A549 treated with dexamethasone at 1 μM for 4 hours (cell line): ENCODE measurements around the gene SRRM5. TPM values are rescaled to one million over a fixed set of nuclear protein-coding genes. Genes with fewer than 3 reads are reported as not detected.

Source experiments
- total RNA-seq: library from RNA; stranded (reverse); fragments of 200-300 nt; extraction: Qiagen RNA extraction; gene quantifications from 5 replicates; pipeline ENCODE4 v1.2.3, GENCODE V29; 2022

SRRM5 gene
- total RNA-seq = 0.43 to 1.1 TPM (median 0.86 TPM) in 5 replicates

DNA sequence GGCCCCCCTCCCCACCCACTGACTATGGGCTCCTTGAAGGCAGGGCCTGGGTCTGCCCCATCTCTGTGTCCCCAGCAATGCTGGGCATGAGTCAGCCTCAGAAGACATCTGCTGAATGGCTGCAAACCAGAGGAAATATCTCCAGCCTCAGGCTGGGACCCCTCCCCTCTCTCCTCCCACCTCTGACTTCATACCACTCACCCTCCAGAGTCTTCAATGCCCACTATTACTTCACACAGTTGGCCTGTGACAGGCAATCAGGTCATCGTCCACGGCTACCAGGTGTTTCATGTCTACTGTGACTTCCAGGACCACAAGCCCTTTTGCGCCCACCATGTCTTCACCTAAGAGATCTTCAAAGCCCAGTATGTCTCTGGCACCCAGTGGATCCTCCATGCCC, at the start of gene SRRM5:
Gene SRRM5 (plus strand): TSS at position 301 of the 400 bp plus-strand sequence. CDS start 34 bp downstream, at position 335.

DNA sequence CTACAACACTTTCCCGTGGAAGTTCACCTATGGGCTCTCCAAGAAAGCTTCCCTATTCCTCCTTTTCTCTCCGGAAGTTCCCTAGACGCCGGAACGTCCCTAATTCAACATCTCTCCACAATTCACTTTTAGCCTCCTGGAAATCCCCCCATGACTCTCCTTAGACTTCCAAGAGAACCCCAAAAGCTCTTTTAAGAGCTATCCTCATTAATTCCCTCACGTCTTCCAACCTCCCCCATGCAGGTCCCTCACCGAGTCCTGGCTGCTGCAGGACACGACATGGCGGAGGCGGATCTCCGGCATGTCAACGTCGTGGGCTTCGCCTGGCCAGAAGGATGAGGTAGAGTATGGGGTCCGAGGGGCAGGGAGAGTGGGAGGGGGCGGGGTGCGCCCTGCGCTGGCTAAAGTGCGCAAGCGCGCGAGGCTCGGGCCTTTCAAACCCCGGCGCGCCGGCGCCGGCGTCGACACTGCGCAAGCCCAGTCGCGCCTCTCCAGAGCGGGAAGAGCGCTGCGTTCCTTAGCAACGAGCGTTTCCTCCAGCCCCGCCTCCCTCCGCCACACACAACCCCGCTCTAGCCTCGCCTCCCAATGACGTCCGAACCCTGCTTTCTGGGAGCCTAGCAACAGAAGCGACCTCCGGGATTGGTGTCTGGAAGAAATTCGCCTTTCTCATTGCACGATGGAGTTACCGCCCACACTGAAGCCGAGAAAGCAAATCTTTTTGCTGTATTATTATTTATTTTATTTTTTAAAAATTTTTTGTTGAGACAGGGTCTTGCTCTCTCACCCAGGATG, 36.5 kb upstream of the SRRM5 start, which contains the start of the genes PINLYP and XRCC1:
Gene PINLYP (plus strand): TSS at position 646 of the 795 bp plus-strand sequence. CDS start 1,391 bp downstream, outside the sequence.
Gene XRCC1 (minus strand): TSS at position 372 of the 795 bp plus-strand sequence. CDS start 69 bp downstream, at position 303.

DNA sequence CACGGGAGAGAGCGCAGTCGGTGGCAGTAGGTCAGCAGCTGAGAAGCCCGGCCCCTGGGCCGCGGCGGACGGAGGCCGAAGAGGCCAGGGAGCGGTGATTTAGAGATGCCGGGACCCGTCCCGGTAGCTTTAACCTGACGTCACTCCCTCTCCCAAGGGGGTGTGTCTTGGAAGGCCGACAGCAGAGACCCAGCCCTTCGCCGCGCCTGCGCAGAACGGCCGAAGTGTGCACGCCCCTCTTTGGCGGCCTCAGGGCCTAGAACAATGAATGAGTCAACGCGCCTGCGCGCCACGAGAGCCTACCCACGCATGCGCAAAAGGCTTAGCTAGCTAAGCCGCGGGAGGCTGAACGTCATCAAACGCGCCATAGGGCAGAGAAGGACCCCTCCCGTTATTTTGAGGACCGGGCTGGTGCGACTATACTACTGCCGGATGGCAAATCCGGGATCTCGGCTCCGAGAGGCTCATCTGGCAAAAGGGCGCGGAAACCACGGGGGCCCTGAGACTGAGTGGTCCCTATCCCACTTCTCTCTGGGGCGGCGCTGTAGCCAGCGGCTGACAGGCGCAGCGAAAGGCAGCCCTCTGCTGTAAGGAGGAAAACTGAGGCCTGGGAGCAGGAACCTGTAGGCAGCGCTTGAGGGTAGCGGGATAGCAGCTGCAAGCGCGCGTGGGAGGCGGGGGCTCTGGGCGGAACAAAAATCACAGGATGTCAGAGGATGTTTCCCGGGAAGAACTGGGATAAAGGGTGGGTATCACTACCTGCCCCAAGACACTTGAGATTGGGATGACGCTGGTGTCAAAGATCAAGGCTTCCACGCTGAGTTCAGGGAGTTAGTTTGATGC, 15.7 kb upstream of the SRRM5 start, which contains the start of the genes IRGQ and ZNF576:
Gene IRGQ (minus strand): TSS at position 136 of the 843 bp plus-strand sequence. CDS start 796 bp downstream, outside the sequence.
Gene ZNF576 (plus strand): TSS at position 597 of the 843 bp plus-strand sequence. CDS start 514 bp downstream, outside the sequence.

DNA sequence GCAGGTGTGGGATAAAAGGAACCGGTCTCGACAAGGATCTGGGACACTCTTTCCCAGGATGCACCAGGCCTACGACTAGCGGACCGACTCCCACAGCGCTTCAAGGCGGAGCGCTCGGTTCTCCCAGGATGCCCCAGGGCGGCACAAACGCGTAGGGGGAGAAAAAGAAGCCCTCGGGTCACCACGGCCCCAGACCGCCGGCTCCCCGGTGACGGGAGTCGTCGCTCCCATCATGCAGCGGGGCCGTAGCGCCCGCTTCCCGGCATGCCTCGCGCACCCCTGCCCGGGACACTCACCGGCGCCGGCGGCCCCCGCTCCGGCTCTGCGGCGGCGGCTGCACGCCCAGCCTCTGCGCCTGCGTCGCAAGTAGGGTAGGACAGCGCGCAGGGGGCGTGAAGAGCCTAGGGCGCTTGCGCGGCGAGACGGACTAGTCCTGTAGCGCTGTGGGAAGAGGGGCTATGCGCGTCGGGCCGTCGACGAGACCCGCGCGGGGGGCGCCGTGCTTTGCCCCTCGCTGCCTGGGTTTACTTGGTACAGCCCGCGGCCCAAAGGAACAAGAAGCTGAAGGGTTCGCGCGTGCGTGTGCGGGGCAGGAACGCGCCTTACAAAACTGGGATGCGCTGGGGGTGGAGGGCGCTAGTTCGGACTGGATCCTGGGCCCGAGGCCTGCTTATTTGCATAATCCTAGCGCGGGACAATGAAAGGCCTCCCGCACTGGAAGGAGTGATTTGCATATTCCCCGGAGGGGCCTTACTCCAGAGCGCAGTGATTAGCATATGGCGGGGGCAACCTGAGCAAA, 7.6 kb downstream of the SRRM5 start, which contains the start of gene ZNF428:
Gene ZNF428 (minus strand): TSS at position 368 of the 799 bp plus-strand sequence. CDS start 5,325 bp downstream, outside the sequence.

GRCh38 chr19:43639519-43640423, 27.9 kb downstream of the SRRM5 start, which contains the start of gene CADM4:
TSS of gene CADM4 (minus strand) at chr19:43639850. CDS start at chr19:43639790, 60 bp downstream.

Other genes starting within 250 kb of the SRRM5 start
- not detected in 5 replicates for gene TEX101, start 197.2 kb upstream of the SRRM5 start, total RNA-seq
- gene LYPD3, start 146.5 kb upstream of the SRRM5 start, total RNA-seq = 0.21 to 0.37 TPM (median 0.28 TPM) in 5 replicates
- 8.5 to 9.2 TPM (median 8.7 TPM) in 5 replicates for gene PHLDB3, start 107.3 kb upstream of the SRRM5 start, total RNA-seq
- gene ETHE1, start 84.9 kb upstream of the SRRM5 start, total RNA-seq = 39.7 to 43.0 TPM (median 42.9 TPM) in 5 replicates
- 1.4 to 2.7 TPM (median 2.0 TPM) in 5 replicates for gene ZNF575, start 78.9 kb upstream of the SRRM5 start, total RNA-seq
- gene XRCC1, start 36.6 kb upstream of the SRRM5 start, total RNA-seq = 27.5 to 31.4 TPM (median 30.2 TPM) in 5 replicates
- gene PINLYP, start 36.3 kb upstream of the SRRM5 start, total RNA-seq = 0.12 to 0.39 TPM (median 0.25 TPM) in 3 of 5 replicates, not detected in the others
- 6.4 to 7.0 TPM (median 6.7 TPM) in 5 replicates for gene IRGQ, start 16.0 kb upstream of the SRRM5 start, total RNA-seq
- 13.0 to 19.7 TPM (median 18.2 TPM) in 5 replicates for gene ZNF576, start 15.5 kb upstream of the SRRM5 start, total RNA-seq
- 44.9 to 64.0 TPM (median 60.7 TPM) in 5 replicates for gene ZNF428, start 7.5 kb downstream of the SRRM5 start, total RNA-seq
- gene CADM4, start 27.8 kb downstream of the SRRM5 start, total RNA-seq = 8.1 to 9.2 TPM (median 8.7 TPM) in 5 replicates
- gene PLAUR, start 58.1 kb downstream of the SRRM5 start, total RNA-seq = 49.6 to 58.0 TPM (median 52.8 TPM) in 5 replicates
- not detected in 5 replicates for gene IRGC, start 104.0 kb downstream of the SRRM5 start, total RNA-seq
- gene SMG9, start 142.9 kb downstream of the SRRM5 start, total RNA-seq = 39.2 to 70.8 TPM (median 56.3 TPM) in 5 replicates
- 35.0 to 49.2 TPM (median 46.8 TPM) in 5 replicates for gene KCNN4, start 168.9 kb downstream of the SRRM5 start, total RNA-seq
- gene LYPD5, start 190.4 kb downstream of the SRRM5 start, total RNA-seq = 0.09 to 0.32 TPM (median 0.16 TPM) in 5 replicates
- gene ZNF283, start 215.2 kb downstream of the SRRM5 start, total RNA-seq = 4.8 to 6.8 TPM (median 6.3 TPM) in 5 replicates